ENCODE data around the gene ROPN1L.

The ROPN1L gene

DNA sequence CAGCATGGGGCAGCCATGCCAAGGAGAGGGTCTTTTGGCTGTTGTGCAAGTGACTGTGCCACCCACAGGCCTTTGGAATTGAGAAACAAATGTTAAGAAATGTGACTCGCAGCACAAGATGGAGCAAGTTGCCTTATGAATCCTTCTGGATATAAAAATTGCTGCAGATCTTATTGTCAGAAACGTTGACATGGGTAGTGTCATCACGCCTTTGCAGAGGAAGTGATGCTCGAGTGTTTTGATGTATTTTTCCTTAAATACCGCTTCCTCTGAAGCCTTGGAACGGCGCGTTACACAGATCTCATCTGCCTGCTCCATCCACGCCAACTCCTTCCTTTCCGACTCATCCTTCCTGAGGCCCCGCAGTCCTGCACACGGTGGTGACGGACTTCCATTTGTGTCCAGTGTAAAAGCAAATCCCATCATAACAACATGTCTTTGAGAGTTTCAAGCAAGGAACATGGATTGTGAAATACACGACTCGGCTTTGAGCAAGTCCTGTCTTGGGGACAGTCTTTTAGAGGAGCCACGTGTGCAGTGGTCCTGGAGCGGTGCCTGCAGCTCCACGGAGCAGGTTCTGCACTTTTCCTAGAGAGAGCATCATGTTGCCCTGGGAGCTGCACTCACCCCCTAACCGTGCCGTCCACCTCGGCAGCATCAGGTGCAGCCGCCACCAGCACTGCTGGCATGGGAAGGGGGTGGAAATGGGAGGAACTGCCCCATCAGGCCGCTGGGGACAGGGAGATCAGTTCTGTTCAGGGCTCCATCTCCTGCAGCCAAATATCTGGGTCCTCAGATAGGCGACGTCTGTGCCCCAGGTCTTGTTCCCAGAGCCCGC lies 15.1 kb downstream of the ROPN1L start:
- in situ Hi-C loops (cut with MboI; ENCODE audit: low sequenced_read_pairs) = loop anchor here (25.0 kb wide), 1 partner anchor 1030 kb away; no protein-coding TSS in a partner anchor

DNA sequence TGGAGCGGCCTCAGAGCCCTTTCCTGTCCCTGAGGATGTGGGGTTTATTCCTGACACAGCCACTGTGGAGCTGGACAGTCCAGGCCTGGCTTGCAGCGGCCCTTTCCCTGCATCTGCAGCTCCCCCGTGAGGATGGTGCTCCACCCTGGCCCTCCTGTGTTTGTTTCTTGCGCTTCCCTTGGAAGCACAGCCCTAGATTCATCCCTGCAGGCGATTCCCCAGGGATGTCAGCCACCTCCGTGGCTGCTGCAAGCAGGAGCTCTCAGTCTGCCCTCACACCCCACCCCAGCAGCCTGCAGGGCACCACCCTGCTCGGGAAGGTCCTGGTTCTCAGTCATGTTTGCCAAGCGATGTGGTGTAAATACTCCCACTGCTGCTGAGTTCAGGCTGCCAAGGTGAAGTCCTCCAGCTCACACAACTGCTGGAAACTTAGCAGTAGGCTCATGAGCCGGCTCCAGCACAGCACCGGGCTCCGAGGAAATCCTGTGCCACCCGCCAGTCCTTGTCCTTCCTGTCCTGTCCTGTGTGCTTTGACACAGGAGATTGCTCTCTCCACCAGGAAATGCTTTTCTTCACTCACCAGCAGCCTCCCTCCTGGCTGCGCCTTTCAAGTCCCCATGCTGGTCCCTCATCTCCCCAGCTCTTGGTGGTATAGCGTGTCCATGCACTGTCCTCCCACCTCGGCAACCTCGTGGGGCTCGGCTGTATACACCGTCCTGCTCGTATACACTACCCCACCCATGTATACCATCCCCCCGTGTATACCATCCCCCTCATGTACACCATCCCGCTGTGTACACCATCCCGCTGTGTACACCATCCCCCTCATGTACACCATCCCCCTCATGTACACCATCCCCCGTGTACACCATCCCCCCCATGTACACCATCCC lies 16.2 kb downstream of the ROPN1L start:
- in situ Hi-C loops (cut with MboI; ENCODE audit: low sequenced_read_pairs) = loop anchor here (25.0 kb wide), 1 partner anchor 1029 kb away; no protein-coding TSS in a partner anchor

DNA sequence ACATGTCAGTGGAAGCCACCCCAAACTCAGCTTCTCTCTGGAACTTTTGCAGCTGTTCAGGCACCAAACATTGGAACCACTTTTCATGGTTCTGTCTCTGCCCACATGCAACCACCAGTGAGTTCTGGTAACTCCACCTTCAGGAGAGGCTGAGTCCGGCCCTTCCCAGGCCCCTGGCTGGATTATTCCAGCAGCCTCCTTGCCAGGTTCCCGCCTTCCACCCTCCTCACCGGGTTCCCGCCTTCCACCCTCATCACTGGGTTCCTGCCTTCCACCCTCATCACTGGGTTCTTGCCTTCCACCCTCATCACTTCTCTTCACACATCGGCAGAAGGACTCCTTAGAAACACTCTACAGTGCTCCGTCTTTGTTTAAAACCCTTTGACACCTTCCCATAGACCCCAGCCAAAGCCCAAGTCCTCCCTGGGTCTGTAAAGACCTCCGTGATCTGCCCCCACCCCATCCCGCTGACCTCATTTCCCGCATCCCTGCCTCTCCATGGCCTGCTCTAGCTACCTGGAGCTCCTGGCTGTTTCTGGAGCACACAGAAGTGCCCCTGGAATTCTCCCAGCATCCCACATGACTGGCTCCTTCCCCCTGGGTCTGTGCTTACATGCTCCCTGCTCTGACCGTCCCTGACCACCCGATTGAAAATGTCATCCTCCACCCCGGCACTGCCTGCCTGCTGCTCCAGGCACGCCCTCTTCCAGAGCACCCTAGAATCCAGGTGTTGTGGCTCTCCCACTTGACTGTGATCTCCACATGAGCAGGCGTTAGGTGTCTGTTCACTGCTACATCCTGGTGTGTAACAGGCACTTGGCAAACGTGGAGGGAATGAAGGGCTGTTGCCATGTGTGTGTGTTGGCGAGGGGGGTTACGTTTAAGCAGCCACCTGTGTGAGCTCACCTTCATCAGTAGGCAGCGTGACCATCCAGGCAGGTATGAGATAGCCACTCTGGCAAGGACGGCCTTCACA lies 17.7 kb downstream of the ROPN1L start:
- in situ Hi-C loops (cut with MboI; ENCODE audit: low sequenced_read_pairs) = loop anchor here (25.0 kb wide), 1 partner anchor 1028 kb away; no protein-coding TSS in a partner anchor

DNA sequence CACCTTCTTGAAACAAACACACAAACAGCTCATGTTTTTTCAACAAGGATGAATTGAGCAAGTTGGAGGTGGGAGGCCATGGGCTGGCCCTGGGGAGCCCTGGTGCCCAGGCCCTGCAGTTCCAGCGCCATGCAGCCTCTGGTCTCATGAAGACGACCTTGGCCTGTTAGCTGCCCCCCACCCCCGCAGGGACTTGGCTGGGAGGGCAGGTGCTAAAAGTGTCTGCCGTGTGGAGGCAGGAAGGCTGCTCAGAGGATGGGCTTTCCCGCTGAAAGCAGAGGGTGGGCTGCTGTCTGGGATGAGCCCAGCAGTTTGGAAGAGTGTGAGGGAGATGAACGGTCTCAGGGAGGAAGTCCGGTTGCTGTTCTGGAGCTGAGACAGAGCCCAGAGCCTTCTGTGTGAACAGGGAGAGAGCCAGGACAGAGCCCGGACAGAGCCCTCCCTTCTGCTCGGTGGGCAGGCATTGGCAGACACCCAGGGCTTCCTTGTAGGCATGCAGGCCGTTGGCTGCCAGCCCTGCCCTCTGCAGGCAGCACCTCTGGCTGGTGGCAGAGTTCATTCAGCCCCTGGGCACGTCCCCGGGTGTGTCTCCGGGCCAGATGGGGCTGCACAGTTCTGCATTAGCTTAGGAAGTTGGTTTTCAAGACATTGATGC lies 18.7 kb downstream of the ROPN1L start:
- in situ Hi-C loops (cut with MboI; ENCODE audit: low sequenced_read_pairs) = loop anchor here (25.0 kb wide), 1 partner anchor 1027 kb away; no protein-coding TSS in a partner anchor

DNA sequence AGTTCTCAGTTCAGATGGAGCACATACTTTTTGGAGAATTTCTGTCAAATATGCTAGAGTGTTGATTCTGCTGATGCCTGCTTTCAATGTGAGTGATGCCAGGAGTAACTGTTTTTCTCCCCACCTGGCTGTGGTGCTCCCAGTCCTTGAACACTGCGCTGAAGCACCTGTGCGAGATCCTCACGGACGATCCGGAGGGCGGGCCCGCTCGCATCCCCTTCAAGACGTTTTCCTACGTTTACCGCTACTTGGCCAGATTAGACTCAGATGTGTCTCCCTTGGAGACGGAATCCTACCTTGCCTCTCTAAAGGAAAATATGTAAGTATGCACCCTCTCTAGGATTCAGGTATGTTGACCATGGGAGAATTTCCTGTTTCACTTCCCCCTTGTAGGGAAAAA lies 19.4 kb downstream of the ROPN1L start:
- in situ Hi-C loops (cut with MboI; ENCODE audit: low sequenced_read_pairs) = loop anchor here (25.0 kb wide), 1 partner anchor 1026 kb away; no protein-coding TSS in a partner anchor

DNA sequence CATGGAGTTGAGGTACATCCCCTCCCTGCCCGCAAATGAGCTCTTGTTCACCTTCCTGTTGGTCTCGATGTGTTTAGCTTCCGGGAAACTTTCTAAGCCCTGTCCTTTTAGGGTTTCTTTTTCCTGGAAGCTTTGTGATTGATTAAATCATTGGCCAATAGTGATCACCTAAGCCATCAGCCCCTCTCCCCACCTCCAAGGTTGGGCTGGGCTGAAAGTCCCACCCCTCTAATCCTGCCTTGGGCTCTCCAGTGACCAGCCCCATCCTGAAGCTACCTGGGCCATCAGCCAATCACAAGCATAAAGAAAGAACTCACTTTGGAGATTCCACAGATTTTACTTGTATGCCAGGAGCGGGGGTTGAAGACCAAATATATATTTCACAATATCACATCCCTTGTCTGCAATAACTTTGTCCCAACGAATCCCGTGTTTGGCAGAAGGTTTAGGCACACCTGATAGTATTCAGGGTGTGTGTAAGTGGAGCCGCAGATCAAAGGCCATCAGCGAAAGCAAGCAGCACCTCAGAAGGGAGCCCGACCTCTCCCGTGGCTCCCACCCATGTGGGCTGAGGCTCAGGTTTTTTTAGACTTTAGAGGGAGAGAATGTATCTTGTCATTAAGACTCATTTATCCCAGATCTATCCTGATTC lies 20.4 kb downstream of the ROPN1L start:
- in situ Hi-C loops (cut with MboI; ENCODE audit: low sequenced_read_pairs) = loop anchor here (25.0 kb wide), 1 partner anchor 1025 kb away; no protein-coding TSS in a partner anchor

DNA sequence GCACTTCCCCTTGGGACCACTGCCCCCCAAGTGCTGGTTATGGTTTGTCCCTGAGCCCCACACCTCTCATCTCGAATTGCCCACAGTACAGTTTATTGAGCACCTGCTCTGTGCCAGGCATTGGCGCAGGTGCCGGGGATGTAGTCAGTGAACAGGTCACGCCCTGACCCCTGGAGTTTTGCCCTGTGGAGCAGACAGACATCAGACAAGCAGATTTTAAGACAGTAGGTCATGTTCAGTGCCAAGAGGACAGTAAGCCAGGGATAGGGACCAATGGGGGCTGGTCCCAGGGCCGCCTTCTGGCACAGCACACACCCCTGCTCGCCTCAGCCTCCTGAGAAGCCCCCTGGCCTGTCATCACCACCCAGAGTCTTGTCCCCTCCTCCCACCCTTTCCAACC lies 21.9 kb downstream of the ROPN1L start:
- in situ Hi-C loops (cut with MboI; ENCODE audit: low sequenced_read_pairs) = loop anchor here (25.0 kb wide), 1 partner anchor 1024 kb away; no protein-coding TSS in a partner anchor

DNA sequence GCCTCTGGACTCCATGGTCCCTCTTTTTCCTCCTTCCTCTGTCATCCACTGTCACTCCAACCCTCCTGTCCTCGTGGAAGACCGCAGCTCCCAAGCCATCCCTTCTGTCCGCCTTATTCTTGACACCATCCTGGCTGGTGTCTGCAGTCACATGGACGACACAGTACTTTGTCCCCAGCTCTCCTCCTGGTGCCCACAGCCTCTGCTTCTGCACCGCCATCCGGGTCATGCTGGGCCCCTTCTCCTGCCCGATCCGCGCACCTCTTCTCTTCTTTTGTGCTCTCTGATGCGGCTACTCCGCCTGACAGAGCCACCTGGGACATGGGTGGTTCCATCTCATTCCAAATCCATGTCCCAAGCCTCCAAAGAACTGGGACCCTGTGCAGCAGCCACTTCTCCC lies 22.5 kb downstream of the ROPN1L start:
- in situ Hi-C loops (cut with MboI; ENCODE audit: low sequenced_read_pairs) = loop anchor here (25.0 kb wide), 1 partner anchor 1023 kb away; no protein-coding TSS in a partner anchor

DNA sequence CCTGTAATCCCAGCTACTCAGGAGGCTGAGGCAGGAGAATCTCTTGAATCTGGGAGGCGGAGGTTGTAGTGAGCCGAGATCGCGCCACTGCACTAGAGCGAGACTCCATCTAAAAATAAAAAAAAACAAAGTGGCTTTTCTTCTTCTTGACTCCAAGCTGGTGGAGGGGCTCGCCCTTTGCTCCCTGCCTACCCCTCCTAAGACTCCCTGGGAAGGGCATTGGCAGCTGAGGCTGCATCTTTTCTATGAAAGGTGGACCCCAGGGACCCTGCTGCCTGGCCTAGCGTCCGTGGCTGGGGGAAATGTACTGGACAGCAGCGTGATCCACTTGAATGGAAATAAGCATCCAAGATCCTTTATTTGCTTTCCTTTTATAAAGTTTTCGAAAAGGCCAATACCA lies 24.0 kb downstream of the ROPN1L start:
- in situ Hi-C loops (cut with MboI; ENCODE audit: low sequenced_read_pairs) = loop anchor here (25.0 kb wide), 1 partner anchor 1022 kb away; no protein-coding TSS in a partner anchor

DNA sequence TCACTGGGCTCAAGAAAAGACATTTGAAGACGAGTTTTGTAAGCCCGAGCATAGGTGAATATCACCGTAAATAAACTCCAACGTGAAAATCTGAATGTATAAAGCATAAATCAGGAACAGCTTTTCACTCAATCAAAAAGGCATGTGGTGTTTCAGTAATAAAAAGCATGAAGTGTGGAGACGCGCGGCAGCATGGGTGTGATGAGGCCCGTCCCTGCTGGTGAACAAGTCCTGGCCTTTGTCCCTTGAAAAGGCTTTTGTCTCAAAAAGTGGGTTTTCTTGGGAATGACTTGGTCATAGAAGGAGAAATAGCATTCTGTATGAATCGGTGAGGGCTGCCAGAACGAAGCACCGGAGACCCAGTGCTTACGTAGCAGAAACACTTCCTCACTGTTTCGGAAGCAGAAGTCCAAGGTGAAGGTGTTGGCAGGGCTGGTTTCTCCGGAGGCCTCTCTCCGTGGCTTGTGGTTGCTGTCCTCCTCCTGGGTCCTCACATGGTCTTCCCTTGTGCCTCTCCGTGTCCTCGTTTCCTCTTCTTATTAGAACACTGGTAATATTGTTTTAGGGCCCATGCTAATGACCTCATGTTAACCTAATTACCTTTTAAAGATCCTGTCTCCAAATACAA lies 24.9 kb downstream of the ROPN1L start:
- in situ Hi-C loops (cut with MboI; ENCODE audit: low sequenced_read_pairs) = loop anchor here (25.0 kb wide), 1 partner anchor 1021 kb away; no protein-coding TSS in a partner anchor

DNA sequence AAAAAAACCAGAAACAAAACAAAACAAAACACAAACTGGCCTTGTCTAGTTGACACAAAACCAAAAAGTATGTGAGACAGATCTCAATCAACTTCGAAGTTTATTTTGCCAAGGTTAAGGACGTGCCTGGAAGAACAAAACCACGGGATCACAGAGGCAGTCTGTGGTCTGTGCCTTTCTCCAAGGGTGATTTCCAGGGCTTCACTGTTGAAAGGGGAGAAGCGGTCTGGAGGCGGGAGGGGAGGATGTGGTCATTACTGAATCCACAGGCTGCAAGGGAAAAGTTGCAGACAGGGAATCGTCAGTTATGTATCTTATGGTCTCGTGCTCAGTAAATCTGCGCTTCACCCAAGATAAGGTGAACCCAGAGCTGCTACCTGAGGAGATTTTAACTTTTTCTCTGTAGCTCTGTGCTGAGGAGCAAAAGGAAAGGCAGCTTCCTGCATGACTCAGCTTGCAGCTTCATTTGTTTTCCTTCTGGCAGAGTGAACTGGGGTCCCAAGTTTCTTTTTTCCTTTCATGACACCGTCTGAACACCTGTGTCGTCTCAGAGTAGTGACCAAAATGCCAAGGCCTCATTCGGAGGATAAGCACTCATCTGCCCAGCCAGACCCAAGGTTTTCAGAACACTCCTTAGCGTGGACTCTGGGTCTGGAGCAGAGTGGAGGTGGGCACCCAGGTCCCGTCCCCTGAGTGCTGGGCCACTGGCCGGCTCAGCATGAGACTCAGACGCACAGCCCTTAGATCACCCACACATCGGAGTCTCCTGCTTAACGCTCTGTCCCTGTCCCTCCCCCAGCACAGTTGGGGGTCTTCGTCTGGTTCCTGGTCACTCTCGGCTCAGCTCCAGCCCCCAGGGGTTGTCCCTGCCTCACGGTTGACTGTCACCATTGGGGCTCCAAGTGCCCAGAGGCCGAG lies 25.9 kb downstream of the ROPN1L start:
- in situ Hi-C loops (cut with MboI; ENCODE audit: low sequenced_read_pairs) = loop anchor here (25.0 kb wide), 1 partner anchor 1020 kb away; no protein-coding TSS in a partner anchor

DNA sequence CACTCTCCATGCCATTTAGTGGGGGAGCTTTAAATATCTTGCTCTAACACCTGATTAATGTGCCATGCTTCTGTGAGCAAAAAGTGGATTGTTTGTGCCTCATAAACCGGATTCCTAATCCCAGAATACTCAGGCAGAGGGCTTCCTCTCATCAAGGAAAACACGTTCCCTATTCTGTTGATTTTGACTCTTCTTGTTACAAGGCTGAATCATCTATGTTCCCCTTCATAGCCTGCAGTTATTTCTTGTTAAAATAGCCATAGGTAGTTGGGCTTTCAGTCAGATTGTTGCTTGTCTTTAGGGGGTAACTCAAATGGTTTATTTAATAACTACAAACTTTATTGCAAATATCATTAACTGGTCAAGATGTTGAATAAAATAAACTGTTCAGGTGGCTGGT lies 26.6 kb downstream of the ROPN1L start:
- in situ Hi-C loops (cut with MboI; ENCODE audit: low sequenced_read_pairs) = loop anchor here (25.0 kb wide), 1 partner anchor 1019 kb away; no protein-coding TSS in a partner anchor

DNA sequence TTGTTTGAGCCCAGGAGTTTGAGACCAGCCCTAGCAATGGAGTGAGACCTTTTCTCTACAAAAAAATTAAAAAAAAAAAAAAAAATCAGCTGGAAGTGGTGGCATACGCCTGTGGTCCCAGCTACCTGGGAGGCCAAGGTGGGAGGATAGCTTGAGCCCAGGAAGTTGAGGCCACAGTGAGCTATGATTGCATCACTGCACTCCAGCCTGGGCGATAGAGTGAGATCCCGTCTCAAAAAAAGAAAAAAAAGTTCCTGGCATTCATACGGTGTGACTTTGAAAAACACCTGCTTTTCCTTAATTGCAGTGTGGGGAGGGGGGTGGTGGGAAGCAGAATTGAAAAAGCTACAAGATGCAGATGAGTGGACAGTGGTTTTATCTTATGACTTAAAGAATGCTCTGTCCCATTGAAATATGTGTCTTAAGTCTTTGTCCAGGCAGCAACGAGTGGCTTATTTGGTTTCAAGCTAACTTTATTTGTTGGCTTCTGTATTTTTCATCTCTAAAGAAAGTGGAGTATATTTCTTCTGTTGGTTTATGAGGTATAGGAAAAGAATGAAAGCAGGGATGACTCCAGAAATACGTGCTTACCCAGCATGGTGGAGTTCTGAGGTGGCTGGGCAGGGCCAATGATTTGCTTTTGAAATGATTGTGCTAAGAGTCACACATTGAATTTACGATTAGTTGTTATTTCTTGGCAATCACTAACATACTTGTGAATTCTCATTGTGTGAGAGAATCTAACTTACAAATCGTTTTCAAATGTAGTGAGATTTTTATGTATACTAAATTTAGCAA lies 27.8 kb downstream of the ROPN1L start:
- in situ Hi-C loops (cut with MboI; ENCODE audit: low sequenced_read_pairs) = loop anchor here (25.0 kb wide), 1 partner anchor 1018 kb away; no protein-coding TSS in a partner anchor

DNA sequence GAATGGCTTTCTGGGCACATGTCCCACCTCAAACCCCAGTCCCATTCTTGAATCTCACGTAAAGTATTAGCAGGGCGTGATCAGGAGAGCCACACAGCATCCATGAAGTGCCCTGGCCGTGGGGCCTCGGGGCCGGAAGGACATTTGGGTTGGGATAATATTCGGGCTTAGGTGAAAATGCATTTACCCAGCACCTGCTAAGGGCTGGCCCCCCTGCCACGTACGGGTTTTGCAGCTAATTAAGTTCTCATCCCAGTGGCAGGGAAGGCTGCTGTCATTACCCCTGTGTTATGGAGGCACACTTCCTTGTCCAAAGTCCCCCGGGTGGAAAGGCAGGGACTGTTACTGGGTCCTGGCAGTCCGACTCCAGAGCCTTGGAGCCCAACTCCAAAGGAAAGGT lies 29.0 kb downstream of the ROPN1L start:
- in situ Hi-C loops (cut with MboI; ENCODE audit: low sequenced_read_pairs) = loop anchor here (25.0 kb wide), 1 partner anchor 1017 kb away; no protein-coding TSS in a partner anchor

DNA sequence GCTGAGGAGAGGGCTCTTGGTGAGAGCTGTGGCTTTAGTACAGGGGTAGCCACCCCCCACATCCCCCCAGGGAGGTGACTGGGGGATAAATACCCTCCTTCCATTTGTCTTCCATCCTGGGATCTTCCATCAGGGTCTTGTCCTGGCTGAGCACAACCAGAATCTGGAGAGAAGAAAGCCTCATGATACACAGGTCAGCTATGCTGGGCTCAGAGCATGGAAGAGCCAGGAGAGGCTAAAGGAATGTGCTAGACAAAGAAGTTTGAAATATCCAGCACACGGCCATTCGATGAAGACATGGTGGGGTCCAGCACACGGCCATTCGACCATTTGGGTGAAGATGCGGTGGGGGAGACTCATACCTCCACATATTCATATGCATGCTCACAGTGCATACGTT lies 30.0 kb downstream of the ROPN1L start:
- in situ Hi-C loops (cut with MboI; ENCODE audit: low sequenced_read_pairs) = loop anchor here (25.0 kb wide), 1 partner anchor 1016 kb away; no protein-coding TSS in a partner anchor

DNA sequence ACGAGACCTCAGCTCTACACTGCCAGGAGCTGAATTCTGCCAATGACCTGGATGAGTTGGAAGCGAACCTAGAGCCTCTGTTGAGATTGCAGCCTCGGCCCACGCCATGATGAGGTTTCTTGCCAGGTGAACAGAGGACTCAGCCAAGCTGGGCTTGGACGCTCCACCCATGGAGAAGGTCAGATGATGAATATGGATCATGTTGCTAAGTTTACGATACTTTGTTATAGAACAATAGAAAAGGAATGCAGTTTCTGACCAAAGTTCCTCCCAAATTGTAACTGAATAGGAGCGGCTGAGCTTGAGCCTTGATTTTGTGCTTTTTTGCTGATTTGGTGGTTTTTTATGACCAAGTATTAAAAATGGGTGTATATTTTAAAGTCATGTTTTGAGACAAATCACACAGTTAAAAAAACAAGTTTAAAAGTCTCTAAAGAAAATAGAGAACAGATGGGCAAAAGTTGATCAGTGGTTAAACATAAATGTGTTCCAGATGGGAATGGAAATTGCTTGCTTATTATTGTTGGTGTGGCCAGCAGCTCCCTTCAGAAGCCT lies 32.9 kb downstream of the ROPN1L start:
- in situ Hi-C loops (cut with MboI; ENCODE audit: low sequenced_read_pairs) = loop anchor here (25.0 kb wide), 1 partner anchor 1013 kb away; no protein-coding TSS in a partner anchor
